GDM1 (cell line): Measurements from ENCODE around the gene FNBP1L.
"Not testable (repeated sequence)": the region's sequence is repeated elsewhere in the genome, so short reads cannot be mapped to it uniquely, and the experiment has no call there.

ENCODE experiments used
- DNase-seq: peaks from one replicate; lab custom pipeline; 2025; lab: John Stamatoyannopoulos, UW

Gene FNBP1L

GRCh38 chr1:93443454-93443853, 4.5 kb upstream of the FNBP1L start:
- no peak for DNase-seq

GRCh38 chr1:93446837-93447451, 974 bp upstream of the FNBP1L start:
- no peak for DNase-seq

GRCh38 chr1:93448292-93448982, 519 bp downstream of the FNBP1L start:
- DNase-seq, result no peak

GRCh38 chr1:93448983-93449804, 1.3 kb downstream of the FNBP1L start:
- no peak for DNase-seq

- DNase-seq, result no peak
Measured at GRCh38 chr1:93450321-93450720, 2.4 kb downstream of the FNBP1L start.

- no peak for DNase-seq
Measured at GRCh38 chr1:93453911-93454310, 6.0 kb downstream of the FNBP1L start.

GRCh38 chr1:93459126-93459525, 11.2 kb downstream of the FNBP1L start:
- DNase-seq, result no peak

- no peak for DNase-seq
Measured at GRCh38 chr1:93461236-93461635, 13.3 kb downstream of the FNBP1L start.

- no peak for DNase-seq
Measured at GRCh38 chr1:93463960-93464359, 16.0 kb downstream of the FNBP1L start.

GRCh38 chr1:93465371-93466082, 17.6 kb downstream of the FNBP1L start:
- not testable (repeated sequence) for DNase-seq

- no peak for DNase-seq
Measured at GRCh38 chr1:93467606-93468005, 19.7 kb downstream of the FNBP1L start.

GRCh38 chr1:93468662-93469061, 20.7 kb downstream of the FNBP1L start:
- DNase-seq, result no peak

- DNase-seq, result not testable (repeated sequence)
Measured at GRCh38 chr1:93469223-93469622, 21.3 kb downstream of the FNBP1L start.

GRCh38 chr1:93471284-93471683, 23.4 kb downstream of the FNBP1L start:
- DNase-seq, result no peak

- DNase-seq, result no peak
Measured at GRCh38 chr1:93471911-93472310, 24.0 kb downstream of the FNBP1L start.

- no peak for DNase-seq
Measured at GRCh38 chr1:93474321-93474720, 26.4 kb downstream of the FNBP1L start.

GRCh38 chr1:93475681-93476080, 27.8 kb downstream of the FNBP1L start:
- no peak for DNase-seq

- DNase-seq, result not testable (repeated sequence)
Measured at GRCh38 chr1:93479133-93479745, 31.3 kb downstream of the FNBP1L start.

GRCh38 chr1:93481899-93482298, 34.0 kb downstream of the FNBP1L start:
- not testable (repeated sequence) for DNase-seq

- no peak for DNase-seq
Measured at GRCh38 chr1:93483200-93483599, 35.3 kb downstream of the FNBP1L start.

GRCh38 chr1:93483606-93484005, 35.7 kb downstream of the FNBP1L start:
- DNase-seq, result no peak

GRCh38 chr1:93488207-93488606, 40.3 kb downstream of the FNBP1L start:
- DNase-seq, result no peak
